HCT116 (cell line): ENCODE data around the gene COL5A3. TPM values are rescaled to one million over a fixed set of nuclear protein-coding genes. Genes with fewer than 3 reads are reported as not detected.
"Not testable (repeated sequence)": the region's sequence is repeated elsewhere in the genome, so short reads cannot be mapped to it uniquely, and the experiment has no call there.

ENCODE experiments used
- ATAC-seq: fragments of 200-7000 bp; cut with Tn5 transposase; 2 replicates; pipeline ENCODE4 v1.9.1; 2020; ENCODE audit warnings: mild to moderate bottlenecking, moderate library complexity
- BruUV-seq: library from RNA; stranded (reverse); fragments of 400-500 nt; replicated peaks from 2 replicates; lab custom pipeline; 2021; lab: Mats Ljungman, UMichigan
- CTCF ChIA-PET: fragments of 300-600 bp; sonication (Branson Sonifier 250); formaldehyde crosslinking; loops from one replicate; lab custom pipeline; 2021; ENCODE audit warnings: antibody characterized with exemption; lab: Charles Lee
- POLR2A ChIA-PET: fragments of 300-600, 350-600 bp; sonication (Branson Sonifier 250); formaldehyde crosslinking; loops from one replicate; lab custom pipeline; 2021; ENCODE audit warnings: antibody characterized with exemption; lab: Charles Lee
- RAD21 ChIA-PET, 2 experiments: fragments of 300-600 bp; sonication (Branson Sonifier 250); formaldehyde crosslinking; loops; one replicate each; lab custom pipeline; 2023; ENCODE audit warnings: low total read pairs in 2 of 2; ENCODE audit not compliant: uncharacterized antibody in 2 of 2, unreplicated experiment in 2 of 2, low non-redundant PET in 1 of 2; lab: Charles Lee
- DNase-seq: peaks from one replicate; pipeline ENCODE4 v3.0.0-alpha.2; 2010; ENCODE audit warnings: low read depth, low spot score
- H2AFZ ChIP-seq: fragments of 200-600 bp; shearing (Covaris generic), sonication (generic); 2 replicates; pipeline ENCODE4 v1.6.1; 2017; ENCODE audit warnings: low read depth, mixed run types, mixed read lengths, antibody characterized with exemption, low read length; ENCODE audit not compliant: poor library complexity, severe bottlenecking
- H3K27ac ChIP-seq: 2 replicates; pipeline ENCODE4 v1.5.1; 2012; ENCODE audit warnings: low read depth, low read length
- H3K27me3 ChIP-seq: fragments of 200-600 bp; sonication (generic); 2 replicates; pipeline ENCODE4 v1.6.1; 2016; ENCODE audit warnings: mixed run types, low read length, mixed read lengths; ENCODE audit not compliant: insufficient read depth
- H3K36me3 ChIP-seq, 2 experiments: fragments of 200-500 bp in 1 of 2; fragments of 200-600 bp in 1 of 2; sonication (Bioruptor generic) in 1 of 2; sonication (generic) in 1 of 2; 2 replicates each; pipeline versions ENCODE4 v1.5.1 to v1.6.1; 2014 to 2016; ENCODE audit warnings: low read length in 2 of 2, inconsistent platforms in 1 of 2, mixed read lengths in 1 of 2, mixed run types in 1 of 2; ENCODE audit not compliant: insufficient read depth in 2 of 2, control insufficient read depth in 1 of 2
- H3K4me1 ChIP-seq, 2 experiments: fragments of 200-600 bp in 1 of 2; sonication (generic) in 1 of 2; 2 replicates each; pipeline versions ENCODE4 v1.5.1 to v1.6.1; 2012 to 2017; ENCODE audit warnings: low read length in 2 of 2, inconsistent platforms in 1 of 2, mild to moderate bottlenecking in 1 of 2, mixed read lengths in 1 of 2, mixed run types in 1 of 2, moderate library complexity in 1 of 2; ENCODE audit not compliant: insufficient read depth in 2 of 2, control insufficient read depth in 1 of 2
- H3K4me2 ChIP-seq: fragments of 200-600 bp; sonication (generic); 2 replicates; pipeline ENCODE4 v1.6.1; 2017; ENCODE audit warnings: mixed run types, low read length, mixed read lengths
- H3K4me3 ChIP-seq, 2 experiments: fragments of 200-600 bp in 1 of 2; sonication (generic) in 1 of 2; replicated peaks in 1 of 2; 2 replicates each; pipeline ENCODE4 v1.5.1; 2011 to 2016; ENCODE audit warnings: low read length in 2 of 2, control low read depth in 1 of 2, low read depth in 1 of 2, mild to moderate bottlenecking in 1 of 2, mixed read lengths in 1 of 2, mixed run types in 1 of 2
- H3K79me2 ChIP-seq: fragments of 200-600 bp; sonication (generic); 2 replicates; pipeline ENCODE4 v1.6.1; 2017; ENCODE audit warnings: mild to moderate bottlenecking, mixed run types, low read length, moderate library complexity, mixed read lengths; ENCODE audit not compliant: insufficient read depth
- H3K9ac ChIP-seq: fragments of 200-600 bp; sonication (generic); 2 replicates; pipeline ENCODE4 v1.6.1; 2016; ENCODE audit warnings: low read length, mixed read lengths
- H3K9me2 ChIP-seq: fragments of 200-600 bp; sonication (generic), shearing (Covaris generic); 2 replicates; pipeline ENCODE4 v1.6.1; 2017; ENCODE audit warnings: mixed run types, mild to moderate bottlenecking, moderate library complexity; ENCODE audit not compliant: insufficient read depth
- H3K9me3 ChIP-seq, 2 experiments: fragments of 200-500 bp in 1 of 2; fragments of 200-600 bp in 1 of 2; sonication (Bioruptor generic) in 1 of 2; sonication (generic) in 1 of 2; 2 replicates each; pipeline ENCODE4 v1.6.1; 2014 to 2017; ENCODE audit warnings: low read length in 2 of 2, mixed read lengths in 2 of 2, inconsistent platforms in 1 of 2, low read depth in 1 of 2, mild to moderate bottlenecking in 1 of 2, mixed run types in 1 of 2, moderate library complexity in 1 of 2; ENCODE audit not compliant: control insufficient read depth in 1 of 2, insufficient read depth in 1 of 2
- H4K20me1 ChIP-seq: fragments of 200-600 bp; sonication (generic), shearing (Covaris generic); 2 replicates; pipeline ENCODE4 v1.6.1; 2017; ENCODE audit warnings: mixed run types, mild to moderate bottlenecking, moderate library complexity; ENCODE audit not compliant: insufficient read depth
- CBX3 ChIP-seq: IDR thresholded peaks from 2 replicates; pipeline ENCODE4 v1.6.1; 2012; ENCODE audit warnings: low read depth
- CEBPB ChIP-seq: IDR thresholded peaks from 2 replicates; pipeline ENCODE4 v1.6.1; 2012; ENCODE audit warnings: low read depth
- CTCF ChIP-seq, 3 experiments: fragments of 200-600 bp in 1 of 3; sonication (generic) in 1 of 3; IDR thresholded peaks in 2 of 3; conservative IDR thresholded peaks in 1 of 3; 2 replicates each; pipeline ENCODE4 v1.5.1; 2012 to 2017; ENCODE audit warnings: low read depth in 2 of 3, low read length in 2 of 3, antibody characterized with exemption in 1 of 3, borderline replicate concordance in 1 of 3, control low read depth in 1 of 3, mild to moderate bottlenecking in 1 of 3, mixed read lengths in 1 of 3, mixed run types in 1 of 3, moderate library complexity in 1 of 3; ENCODE audit not compliant: insufficient read depth in 1 of 3
- EGR1 ChIP-seq: IDR thresholded peaks from 2 replicates; pipeline ENCODE4 v1.6.1; 2012; ENCODE audit warnings: low read depth
- ELF1 ChIP-seq: IDR thresholded peaks from 2 replicates; pipeline ENCODE4 v1.6.1; 2012; ENCODE audit warnings: low read depth, borderline replicate concordance
- EZH2 ChIP-seq: fragments of 200-600 bp; sonication (generic); IDR thresholded peaks from 2 replicates; pipeline ENCODE4 v1.6.1; 2017; ENCODE audit warnings: antibody characterized with exemption, mixed run types
- FOSL1 ChIP-seq: IDR thresholded peaks from 2 replicates; pipeline ENCODE4 v1.6.1; 2012; ENCODE audit warnings: low read depth
- JUND ChIP-seq: IDR thresholded peaks from 2 replicates; pipeline ENCODE4 v1.6.1; 2012
- POLR2A ChIP-seq: IDR thresholded peaks from 2 replicates; pipeline ENCODE4 v1.7.0; 2011; ENCODE audit warnings: borderline replicate concordance; ENCODE audit not compliant: insufficient read depth, insufficient read length; ENCODE audit errors: extremely low read depth
- POLR2AphosphoS5 ChIP-seq: IDR thresholded peaks from 2 replicates; pipeline ENCODE4 v1.6.1; 2011; ENCODE audit warnings: mild to moderate bottlenecking, low read depth, low read length, moderate library complexity
- RAD21 ChIP-seq: IDR thresholded peaks from 2 replicates; pipeline ENCODE4 v1.6.1; 2012; ENCODE audit warnings: low read depth, mild to moderate bottlenecking
- SIN3A ChIP-seq: IDR thresholded peaks from 2 replicates; pipeline ENCODE4 v1.6.1; 2012; ENCODE audit warnings: low read depth
- SP1 ChIP-seq: IDR thresholded peaks from 2 replicates; pipeline ENCODE4 v1.6.1; 2012; ENCODE audit warnings: low read depth
- TCF7L2 ChIP-seq: IDR thresholded peaks from 2 replicates; pipeline ENCODE4 v1.7.0; 2011; ENCODE audit warnings: borderline replicate concordance, inconsistent platforms; ENCODE audit not compliant: insufficient read depth, insufficient read length; ENCODE audit errors: extremely low read depth
- YY1 ChIP-seq: IDR thresholded peaks from 2 replicates; pipeline ENCODE4 v1.6.1; 2011; ENCODE audit warnings: low read length, low read depth, moderate library complexity, mild to moderate bottlenecking; ENCODE audit not compliant: insufficient replicate concordance; ENCODE audit errors: extremely low read depth
- ZBTB33 ChIP-seq: IDR thresholded peaks from 2 replicates; pipeline ENCODE4 v1.6.1; 2011; ENCODE audit warnings: mild to moderate bottlenecking, low read length, moderate library complexity; ENCODE audit not compliant: insufficient replicate concordance; ENCODE audit errors: extremely low read depth
- ZFX ChIP-seq: fragments of 450-650 bp; IDR thresholded peaks from 2 replicates; pipeline ENCODE4 v1.6.1; 2017
- ZNF274 ChIP-seq: fragments of 200-500 bp; sonication (Bioruptor generic); IDR thresholded peaks from 2 replicates; pipeline ENCODE4 v1.6.1; 2014; ENCODE audit warnings: mild to moderate bottlenecking, low read depth, low read length, inconsistent platforms
- intact Hi-C: fragments of 100-400 bp; cut with micrococcal nuclease; formaldehyde crosslinking; loops from 2 replicates; pipeline ENCODE4 v1.10.0; 2022
- total RNA-seq: library from RNA; stranded (reverse); gene quantifications from one replicate; pipeline ENCODE4 v1.2.1, GENCODE V29; 2021; ENCODE audit not compliant: unreplicated experiment
- TF ChIP-seq, protein P1 (sequence below): IDR thresholded peaks from 2 replicates; pipeline ENCODE4 v1.6.1; 2012

The COL5A3 gene
- total RNA-seq, 1 experiment from 2014 or later: 0.15 TPM

- H3K9me2 ChIP-seq, H3K79me2 ChIP-seq, H3K9ac ChIP-seq, RAD21 ChIA-PET, H3K27me3 ChIP-seq, intact Hi-C loops, ATAC-seq, BruUV-seq, H3K4me2 ChIP-seq, H3K4me3 ChIP-seq, CTCF ChIA-PET, H3K27ac ChIP-seq, DNase-seq, H4K20me1 ChIP-seq, H3K36me3 ChIP-seq, H2AFZ ChIP-seq, H3K9me3 ChIP-seq: not testable (repeated sequence)
- H3K4me1 ChIP-seq: peaks cover 8 to 21% of the 10 kb centered on the region in 2 experiments
- POLR2A ChIA-PET: interaction anchor here (0.6 kb wide), 1 partner anchor 288 kb away, joined by 4 read pairs; no protein-coding TSS in a partner anchor
Observed at GRCh38 chr19:10023096-10023495, 12.8 kb upstream of the COL5A3 start.

DNA sequence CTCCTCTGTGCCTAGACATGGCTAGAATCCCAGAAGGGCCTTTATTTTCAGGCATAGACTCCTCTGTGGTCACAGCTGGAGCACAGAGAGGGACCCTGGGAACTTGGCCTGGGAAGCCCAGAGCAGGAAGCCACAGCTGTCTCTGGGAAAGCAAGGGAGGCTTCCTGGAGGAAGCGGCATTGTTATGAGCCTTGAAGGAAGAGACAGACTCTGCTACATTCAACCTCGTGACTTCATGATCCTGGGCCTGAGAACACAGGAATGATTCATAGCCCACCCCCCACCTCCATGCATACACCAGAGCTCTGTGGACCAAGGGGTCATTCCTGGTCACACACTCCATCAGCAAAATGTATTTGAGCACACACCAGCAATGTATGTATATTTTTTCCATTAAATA is 11.6 kb upstream of the COL5A3 start:
- ATAC-seq (no peak), DNase-seq (no peak)
- no peak overlapping the region for H3K4me3 ChIP-seq
- H3K27me3 ChIP-seq: no peaks in the 10 kb centered on the region
- H3K9me3 ChIP-seq: no peaks in the 10 kb centered on the region
- no peaks in the 10 kb centered on the region for H3K79me2 ChIP-seq
- peaks cover 3 to 13% of the 10 kb centered on the region in 2 experiments; a peak in 3 of 4 replicates for H3K4me1 ChIP-seq
- H3K27ac ChIP-seq: no peak overlapping the region
- intact Hi-C loops: no loop called here
- ChIA-PET POLR2A (no interaction called here), RAD21 (no interaction called here), CTCF (interaction anchor here (1.2 kb wide), 1 partner anchor 22 kb away, joined by 5 read pairs; no protein-coding TSS in a partner anchor)
- H3K9ac ChIP-seq: no peak overlapping the region
- H3K9me2 ChIP-seq: no peaks in the 10 kb centered on the region
- no peak overlapping the region for H2AFZ ChIP-seq
- no peak overlapping the region for H3K4me2 ChIP-seq
- no peaks in the 10 kb centered on the region for H4K20me1 ChIP-seq
- no TSS peak for BruUV-seq
- H3K36me3 ChIP-seq: no peaks in the 10 kb centered on the region
- no peak for TF ChIP-seq POLR2AphosphoS5
- no peak for TF ChIP-seq EZH2
- TF ChIP-seq, protein P1, sequence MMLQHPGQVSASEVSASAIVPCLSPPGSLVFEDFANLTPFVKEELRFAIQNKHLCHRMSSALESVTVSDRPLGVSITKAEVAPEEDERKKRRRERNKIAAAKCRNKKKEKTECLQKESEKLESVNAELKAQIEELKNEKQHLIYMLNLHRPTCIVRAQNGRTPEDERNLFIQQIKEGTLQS: no peak
- no peak for TF ChIP-seq ZFX
- TF ChIP-seq CTCF (IDR thresholded peaks at IDR 0.05 in 2 of 3, conservative IDR thresholded peaks at IDR 0.05 in 1 of 3; ENCODE audit: borderline replicate concordance in 1 of 3, insufficient read depth in 1 of 3, low read depth in 2 of 3, low read length in 2 of 3): no peak
- TF ChIP-seq ELF1: no peak
- no peak for TF ChIP-seq SIN3A
- no peak for TF ChIP-seq ZBTB33
- TF ChIP-seq TCF7L2: no peak
- no peak for TF ChIP-seq EGR1
- no peak for TF ChIP-seq ZNF274
- no peak for TF ChIP-seq JUND
- TF ChIP-seq RAD21: no peak
- TF ChIP-seq CEBPB: no peak
- TF ChIP-seq YY1: no peak
- no peak for TF ChIP-seq SP1
- TF ChIP-seq POLR2A: no peak
- TF ChIP-seq FOSL1: no peak
- TF ChIP-seq CBX3: no peak
